Transverse colon (tissue), 4 donors: ENCODE results near the gene ANKRD36B.
"Not testable (repeated sequence)": the region's sequence is repeated elsewhere in the genome, so short reads cannot be mapped to it uniquely, and the experiment has no call there.

Experiments
- CTCF ChIP-seq, 5 experiments: fragments of 200-600 bp in 3 of 5; fragments of 450-650 bp in 2 of 5; sonication (generic) in 3 of 5; IDR thresholded peaks; 1 replicate in 2 of 5; 2 replicates in 3 of 5; pipeline ENCODE4 v1.5.1; 2016 to 2017; ENCODE audit warnings: antibody characterized with exemption in 5 of 5, inconsistent platforms in 3 of 5, mild to moderate bottlenecking in 2 of 5, moderate library complexity in 1 of 5
- POLR2A ChIP-seq: fragments of 450-650 bp; IDR thresholded peaks from one replicate; pipeline ENCODE4 v1.6.1; 2016; ENCODE audit warnings: antibody characterized with exemption, mild to moderate bottlenecking, moderate library complexity
- POLR2AphosphoS5 ChIP-seq, 3 donors: sonication (generic); formaldehyde crosslinking; IDR thresholded peaks; one replicate each; pipeline ENCODE4 v1.6.1; 2016; ENCODE audit warnings: antibody characterized with exemption in 3 of 3

- not testable (repeated sequence) for TF ChIP-seq CTCF (IDR thresholded peaks at IDR 0.05); POLR2AphosphoS5 (IDR thresholded peaks at IDR 0.05); POLR2A
Observed at GRCh38 chr2:97522916-97523555, 66.6 kb downstream of the ANKRD36B start.
